NCI-H510A (cell line): ENCODE results near the gene RPTN.
"Not testable (repeated sequence)": the region's sequence is repeated elsewhere in the genome, so short reads cannot be mapped to it uniquely, and the experiment has no call there.

ENCODE experiments used
- DNase-seq: peaks from one replicate; lab custom pipeline; 2025; lab: John Stamatoyannopoulos, UW

The RPTN gene

DNA sequence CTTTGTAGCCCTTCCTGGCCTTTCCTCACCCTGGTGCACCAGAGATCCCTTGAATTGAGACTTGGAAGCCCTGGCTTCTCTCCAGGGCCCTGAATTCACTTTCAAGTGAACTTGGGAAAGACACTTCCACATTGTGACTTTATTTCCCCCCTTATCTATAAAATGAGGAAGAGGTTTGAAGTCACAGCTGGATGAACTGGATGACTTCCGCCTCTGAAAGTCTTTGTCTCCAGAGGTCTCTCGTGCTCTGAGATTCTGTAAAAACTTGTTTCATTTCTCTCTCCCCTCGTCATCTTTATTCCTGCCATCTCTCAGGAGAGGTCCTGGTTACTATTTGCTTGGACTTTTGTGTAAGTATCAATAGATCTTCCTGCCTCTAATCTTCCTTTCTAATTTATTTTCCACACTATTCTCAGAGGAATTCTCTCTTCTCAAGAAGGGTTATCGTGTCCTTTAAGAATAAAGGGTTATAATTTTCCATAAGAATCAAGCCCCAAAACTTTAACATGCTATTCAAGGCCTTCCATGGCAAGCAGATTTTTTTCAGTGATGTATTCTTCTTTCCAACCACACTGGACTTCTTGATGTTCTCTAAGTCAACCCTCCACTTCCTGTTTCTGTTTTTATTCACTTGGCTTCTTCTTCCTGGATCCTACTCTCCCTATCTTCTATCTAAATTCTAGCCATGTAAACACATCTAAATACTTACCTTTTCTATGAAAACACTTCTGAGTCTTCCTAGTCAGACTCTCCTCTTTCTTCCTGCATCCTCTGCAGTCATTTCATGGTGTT, 6.5 kb upstream of the RPTN start:
- no peak for DNase-seq

DNA sequence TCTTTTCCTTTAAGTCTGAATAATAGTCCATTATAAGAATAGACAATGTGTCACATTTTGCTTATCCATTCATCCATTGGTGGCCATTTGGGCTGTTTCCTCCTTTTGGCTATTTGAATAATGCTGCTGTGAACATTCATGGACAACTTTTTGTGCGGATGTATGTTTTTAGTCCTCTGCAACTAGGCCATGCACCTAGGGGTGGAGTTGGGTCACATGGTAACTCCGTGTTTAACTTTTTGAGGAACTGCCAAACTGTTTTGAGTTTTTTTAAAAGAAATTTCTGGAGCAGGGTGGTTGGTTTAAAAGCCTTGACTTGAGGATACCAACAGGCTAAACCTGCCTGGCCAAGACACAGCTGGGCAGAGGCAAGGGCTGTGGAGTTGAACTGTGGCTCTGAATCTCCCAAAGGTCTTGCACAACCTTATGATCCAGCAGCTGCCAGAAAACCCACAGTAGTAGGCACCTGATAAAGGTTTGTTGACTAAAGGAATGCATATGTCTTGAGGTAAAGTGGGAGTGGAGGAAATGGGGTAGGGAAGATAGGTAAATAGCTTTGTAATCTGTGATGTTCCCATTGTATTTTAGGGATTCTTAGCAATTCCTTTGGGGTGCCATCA, 5.6 kb upstream of the RPTN start:
- no peak for DNase-seq

DNA sequence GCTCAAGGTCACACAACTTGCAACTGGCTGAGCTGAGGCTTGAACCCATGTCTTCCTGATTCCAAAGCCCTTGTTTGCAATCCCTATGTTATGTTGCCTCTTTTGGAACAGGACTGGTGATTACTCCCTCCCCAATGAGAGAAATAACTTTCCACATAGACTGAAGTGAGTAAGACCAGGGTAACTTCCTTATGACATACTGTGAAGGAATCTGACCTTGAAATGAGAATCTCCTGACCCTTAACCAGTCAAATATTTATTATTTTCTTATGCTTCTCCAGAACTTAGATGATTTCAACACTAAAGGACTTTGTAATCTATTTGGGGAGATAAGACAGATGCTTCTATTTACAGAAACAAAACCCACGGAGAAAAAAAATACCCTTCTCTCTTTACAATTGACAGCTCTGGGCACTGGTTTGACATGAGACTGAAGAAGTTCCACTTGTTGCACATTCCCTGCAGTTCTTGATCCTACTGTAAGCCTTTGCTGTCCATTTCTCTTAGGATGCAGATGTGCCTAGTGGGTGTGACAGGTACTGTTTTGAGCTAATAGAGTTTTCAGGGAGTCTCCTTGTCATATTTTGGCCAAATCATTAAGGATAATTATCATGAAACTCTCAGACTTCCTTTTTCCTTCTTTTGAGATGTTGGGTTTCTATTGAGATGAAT, 3.9 kb upstream of the RPTN start:
- no peak for DNase-seq

DNA sequence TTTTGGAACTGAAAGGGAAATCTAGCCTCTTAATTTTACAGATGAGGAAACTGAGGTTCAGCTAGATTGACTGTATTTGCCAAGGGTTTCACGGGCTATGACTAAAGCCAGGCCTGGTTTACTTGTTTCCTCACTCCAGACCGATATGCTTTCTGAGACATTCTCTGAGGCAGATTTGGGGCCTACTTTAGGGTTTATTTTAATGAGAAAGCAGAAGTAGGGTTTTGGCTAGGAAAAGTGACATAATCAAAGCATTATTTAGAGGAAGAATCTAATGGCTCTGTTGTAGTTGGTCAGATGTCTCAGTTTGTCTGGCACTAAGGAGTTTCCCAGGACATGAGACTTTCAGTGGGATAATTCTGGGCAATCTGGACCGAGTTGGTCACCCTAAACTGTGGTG, 1.5 kb upstream of the RPTN start:
- no peak for DNase-seq

DNA sequence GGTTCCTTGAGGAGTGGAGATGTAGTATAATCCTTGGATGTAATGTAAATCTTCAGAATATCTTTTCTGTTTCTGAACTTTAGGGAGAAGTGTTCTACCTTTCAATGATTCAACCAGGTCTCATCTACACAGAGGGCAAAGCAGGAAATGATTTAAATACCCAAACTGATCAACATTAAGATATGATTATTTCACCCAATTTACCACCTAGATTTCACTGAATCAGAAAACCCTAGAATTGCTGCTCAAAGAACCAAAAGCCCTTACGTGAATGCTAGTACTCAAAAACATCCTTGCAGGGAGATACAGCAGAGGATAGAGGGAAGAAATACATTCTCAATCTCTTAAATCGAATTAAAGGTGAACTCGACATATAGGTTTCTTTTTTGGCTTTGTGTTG, 5.0 kb downstream of the RPTN start:
- no peak for DNase-seq

DNA sequence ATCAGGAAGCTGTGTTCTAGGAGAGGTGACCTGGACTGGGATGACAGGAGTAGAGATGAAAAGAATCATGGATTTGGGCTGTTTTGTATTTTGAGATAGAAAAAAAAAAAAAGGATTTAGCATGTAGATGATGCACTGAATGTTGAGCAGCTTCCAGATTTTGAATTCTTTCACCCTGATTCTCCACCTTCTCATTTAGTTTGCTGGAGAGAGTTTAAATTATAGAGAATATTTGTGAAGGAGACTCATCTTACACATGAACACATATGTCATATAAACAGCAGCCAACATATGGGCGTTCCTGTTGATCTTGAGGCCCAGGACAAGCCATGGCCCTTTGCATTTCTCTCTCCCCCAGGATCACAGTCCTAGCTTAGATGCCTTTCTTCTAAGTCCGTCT, 7.4 kb downstream of the RPTN start:
- DNase-seq, result no peak

DNA sequence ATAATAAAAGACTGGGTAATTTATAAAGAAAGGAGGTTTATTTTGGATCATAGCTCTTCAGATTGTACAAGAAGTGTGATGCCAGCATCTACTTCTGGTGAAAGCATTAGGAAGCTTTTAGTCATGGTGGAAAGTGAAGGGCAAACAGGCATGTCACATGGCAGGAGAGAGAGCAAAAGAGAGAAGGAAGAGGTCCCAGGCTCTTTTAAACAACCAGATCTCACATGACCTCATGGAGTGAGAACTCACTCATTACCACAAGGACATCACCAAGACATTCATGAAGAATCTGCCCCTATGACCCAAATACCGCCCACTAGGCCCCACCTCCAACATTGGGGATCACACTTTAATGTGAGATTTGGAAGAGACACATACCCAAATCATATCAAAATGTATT, 10.0 kb downstream of the RPTN start:
- no peak for DNase-seq

DNA sequence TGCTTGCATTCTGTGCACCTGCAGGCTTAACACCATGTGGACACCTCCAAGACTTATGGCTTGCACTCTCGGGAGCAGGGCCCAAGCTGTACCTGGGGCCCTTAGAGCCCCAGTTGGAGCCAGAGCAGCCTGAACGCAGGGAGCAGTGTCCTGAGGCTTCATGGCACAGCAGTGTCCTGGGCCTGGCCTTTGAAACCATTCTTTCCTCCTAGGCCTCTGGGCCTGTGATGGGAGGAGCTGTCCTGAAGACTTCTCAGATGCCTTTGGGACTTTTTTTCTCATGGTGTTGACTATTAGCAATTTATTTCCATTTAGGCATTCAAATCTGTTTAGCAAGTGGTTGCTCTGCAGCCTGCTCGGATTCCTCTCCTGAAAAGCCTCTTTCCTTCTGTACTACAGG, 11.0 kb downstream of the RPTN start:
- DNase-seq, result no peak

DNA sequence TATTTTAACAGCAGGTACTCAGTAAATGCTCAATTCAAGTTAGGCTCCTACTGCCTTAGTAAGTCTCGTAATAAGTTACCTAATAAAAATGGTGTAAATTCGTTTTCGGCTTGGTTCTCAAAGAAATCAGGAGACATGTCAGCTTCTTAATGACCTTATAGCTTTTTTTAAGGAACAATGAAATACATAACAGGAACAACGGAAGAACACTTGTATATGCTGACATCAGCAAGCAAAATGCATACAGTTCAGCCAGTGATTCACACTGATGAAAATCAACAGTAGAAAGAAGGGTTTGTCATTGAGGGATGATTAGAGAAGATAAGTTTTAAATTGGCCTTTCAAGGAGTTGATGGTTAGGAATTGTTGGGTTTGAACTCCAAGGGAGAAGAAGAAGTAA, 13.3 kb downstream of the RPTN start:
- DNase-seq, result no peak

DNA sequence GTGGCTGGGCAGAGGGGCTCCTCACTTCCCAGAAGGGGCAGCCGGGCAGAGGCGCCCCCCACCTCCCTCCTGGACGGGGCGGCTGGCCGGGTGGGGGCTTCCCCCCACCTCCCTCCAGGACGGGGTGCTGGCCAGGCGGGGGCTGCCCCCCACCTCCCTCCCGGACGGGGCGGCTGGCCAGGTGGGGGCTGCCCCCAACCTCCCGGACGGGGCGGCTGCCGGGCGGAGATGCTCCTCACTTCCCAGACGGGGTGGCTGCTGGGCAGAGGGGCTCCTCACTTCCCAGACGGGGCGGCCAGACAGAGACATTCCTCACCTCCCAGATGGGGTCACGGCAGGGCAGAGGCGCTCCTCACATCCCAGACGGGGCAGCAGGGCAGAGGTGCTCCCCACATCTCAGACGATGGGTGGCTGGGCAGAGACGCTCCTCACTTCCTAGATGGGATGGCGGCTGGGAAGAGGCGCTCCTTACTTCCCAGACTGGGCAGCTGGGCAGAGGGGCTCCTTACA, 14.3 kb downstream of the RPTN start:
- DNase-seq, result not testable (repeated sequence)

DNA sequence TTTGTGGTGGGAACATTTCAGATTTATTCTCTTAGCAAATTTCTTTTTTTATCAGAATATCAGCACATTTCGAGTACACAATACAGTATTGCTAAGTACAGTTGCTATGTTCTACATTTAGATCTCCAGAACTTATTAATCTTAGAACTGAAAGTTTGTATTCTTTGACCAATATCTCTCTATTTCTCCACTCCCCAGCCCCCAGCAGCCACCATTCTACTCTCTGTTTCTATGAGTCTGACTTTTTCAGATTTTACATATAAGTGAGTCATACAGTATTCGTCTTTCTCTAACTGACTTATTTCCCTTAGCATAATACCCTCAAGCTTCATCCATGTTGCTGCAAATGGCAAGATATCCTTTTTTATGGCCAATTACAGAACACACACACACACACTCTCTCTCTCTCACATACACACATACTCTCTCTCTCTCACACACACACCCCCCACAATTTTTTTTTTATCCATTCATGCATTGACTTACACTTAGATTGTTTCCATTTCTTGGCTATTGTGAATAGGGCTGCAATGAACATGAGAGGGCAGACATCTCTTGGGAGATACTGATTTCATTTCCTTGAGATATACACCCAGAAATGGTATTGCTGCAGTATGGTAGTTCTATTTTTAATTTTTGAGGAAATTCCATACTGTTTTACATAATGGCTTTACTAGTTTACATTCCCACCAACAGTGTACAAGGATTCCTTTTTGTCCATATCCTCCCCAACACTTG, 15.7 kb downstream of the RPTN start:
- DNase-seq, result no peak

DNA sequence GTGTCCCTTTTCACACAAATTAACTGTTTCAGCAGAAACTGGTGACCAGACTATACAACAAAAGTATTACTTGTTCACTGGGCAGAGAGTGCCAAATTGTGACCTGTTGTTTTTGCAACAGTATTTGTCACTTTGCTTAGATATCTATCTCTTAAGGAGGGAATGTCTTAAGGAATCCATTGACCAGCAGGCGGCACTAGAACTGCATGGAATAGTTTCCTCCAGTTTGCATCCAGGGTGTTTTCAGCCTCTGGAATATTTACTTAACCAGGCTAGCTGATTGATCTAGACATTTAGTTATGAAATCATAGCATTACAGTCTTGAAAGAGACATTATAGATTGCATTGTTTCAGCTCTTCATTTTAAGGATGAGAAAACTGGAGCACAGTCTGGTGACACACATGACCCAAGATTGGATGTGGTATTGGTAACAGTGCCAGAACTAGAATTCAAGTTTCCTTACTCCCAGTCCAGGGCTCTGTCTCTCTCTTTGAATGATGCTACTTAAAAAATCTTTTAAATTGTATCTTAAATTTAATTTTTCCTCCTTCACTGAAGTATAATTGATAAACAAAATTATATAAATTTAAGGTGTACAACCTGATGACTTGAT, 16.9 kb downstream of the RPTN start:
- no peak for DNase-seq

DNA sequence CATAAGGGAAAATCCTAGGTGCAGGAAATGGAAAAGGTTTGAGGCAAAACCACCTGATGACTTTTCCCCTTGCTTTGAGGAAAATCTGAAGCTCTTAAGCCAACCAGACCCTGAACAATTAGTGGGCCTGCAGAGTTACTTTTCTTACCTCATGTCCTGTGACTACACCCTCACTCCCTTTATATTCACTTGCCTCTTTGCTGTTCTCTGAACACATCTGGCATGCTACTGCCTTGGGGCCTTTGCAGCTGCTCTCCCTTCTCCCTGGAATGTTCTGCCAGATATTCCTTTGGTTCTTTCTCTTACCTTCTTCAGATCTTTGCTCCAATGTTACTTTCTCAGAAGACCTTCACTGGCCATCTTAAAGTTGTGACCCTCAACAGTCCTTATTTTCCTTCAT, 21.8 kb downstream of the RPTN start:
- DNase-seq, result no peak

DNA sequence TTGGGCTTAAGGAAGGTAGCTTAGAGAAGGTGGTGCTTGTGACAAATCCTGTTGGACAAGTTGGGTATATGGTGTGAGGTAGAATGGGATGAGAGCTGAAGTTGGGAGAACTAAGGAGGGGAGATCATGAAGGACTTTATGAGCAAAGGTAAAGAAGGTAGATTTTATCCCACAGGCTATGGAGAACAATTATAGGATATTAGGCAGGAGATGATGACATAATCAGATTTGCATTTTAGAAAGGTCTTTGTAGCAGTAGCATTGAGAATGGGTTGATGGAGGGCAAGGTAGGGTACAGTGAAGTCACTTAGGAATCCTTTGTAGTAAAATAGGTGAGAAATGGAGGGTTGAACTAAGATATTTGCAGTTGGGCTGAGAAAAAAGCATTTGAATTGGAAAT, 28.8 kb downstream of the RPTN start:
- no peak for DNase-seq

DNA sequence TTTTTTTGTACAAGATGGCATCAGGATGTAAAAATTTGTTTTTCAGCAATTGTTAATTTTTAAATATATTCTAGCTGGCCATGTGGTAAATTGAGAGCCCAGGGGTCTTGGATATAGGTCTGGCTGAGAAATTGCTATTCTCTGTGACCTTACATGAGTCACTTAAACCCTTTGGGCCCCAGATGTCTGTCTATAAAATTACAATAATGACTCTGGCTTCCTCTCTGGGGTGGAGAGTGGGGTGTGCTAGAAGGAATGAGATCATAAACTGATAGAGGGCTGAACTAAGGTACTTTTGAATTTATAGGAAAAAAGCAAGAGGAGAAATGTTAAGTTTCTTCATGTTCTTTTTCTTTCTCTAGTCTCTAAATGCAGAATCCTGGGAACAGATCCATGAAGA, 31.4 kb downstream of the RPTN start:
- no peak for DNase-seq

DNA sequence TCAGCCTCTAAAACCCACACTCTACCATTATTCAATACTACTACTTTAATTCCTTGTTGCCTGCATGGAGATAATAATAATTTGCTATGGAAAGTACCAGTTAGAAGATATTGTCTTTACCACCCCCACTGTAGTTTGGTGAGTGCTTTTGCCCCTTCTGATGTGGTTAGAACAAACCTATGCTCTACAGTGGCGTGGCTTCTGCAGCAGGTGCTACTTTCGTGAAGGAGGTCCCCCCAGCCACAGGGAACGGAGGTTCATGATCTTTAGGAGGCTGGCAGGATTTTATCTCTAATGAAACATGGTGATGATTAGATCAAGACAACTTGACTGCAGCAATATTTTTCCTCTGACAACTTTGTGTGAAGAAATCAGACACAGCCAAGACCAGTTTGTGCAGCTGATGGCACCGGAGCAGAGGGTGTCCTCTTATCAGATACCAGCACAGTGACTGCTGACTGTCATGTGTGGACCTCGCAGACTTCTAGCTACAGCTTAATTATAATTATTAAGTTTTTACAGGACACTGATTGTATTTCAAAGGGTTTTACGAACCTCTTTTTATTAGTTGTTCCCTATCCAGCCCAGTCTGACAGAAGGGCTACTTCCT, 33.1 kb downstream of the RPTN start:
- DNase-seq, result no peak

DNA sequence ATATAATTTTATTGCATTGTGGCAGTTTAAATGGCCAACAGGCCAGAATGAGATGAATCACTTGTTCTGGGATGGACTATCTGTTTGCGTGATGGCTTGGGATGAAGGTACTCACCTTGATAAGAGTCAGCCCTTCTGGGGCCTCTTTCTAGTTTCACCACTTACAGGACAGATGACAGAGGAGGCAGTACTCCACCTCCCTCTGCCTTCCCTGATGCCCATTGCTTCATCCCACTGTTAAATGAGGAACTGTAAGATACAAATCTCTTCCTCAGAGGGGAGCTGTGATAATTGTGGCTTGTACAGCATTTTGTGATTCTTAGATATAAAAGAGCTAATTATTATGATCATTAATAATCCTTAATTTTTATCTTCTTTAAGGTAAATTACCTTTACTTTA, 40.1 kb downstream of the RPTN start:
- no peak for DNase-seq

DNA sequence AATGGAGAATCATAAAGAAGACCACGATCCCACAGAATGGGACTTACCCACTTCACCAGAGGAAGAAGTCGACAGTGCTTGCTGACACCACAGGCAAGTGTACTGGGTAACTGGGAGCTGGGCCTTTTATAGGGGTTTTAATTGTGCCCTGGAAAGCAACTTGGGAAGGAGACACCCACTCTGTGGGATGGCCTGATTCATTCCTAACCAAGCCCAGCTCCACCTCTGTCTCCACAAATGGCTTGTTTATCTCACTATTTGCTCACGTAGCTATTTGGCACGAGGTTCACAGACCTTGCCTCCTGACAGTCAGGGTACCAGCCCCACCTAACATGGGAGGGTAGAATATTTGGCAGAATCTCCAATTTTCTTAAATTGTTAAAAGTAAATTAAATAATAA, 43.7 kb downstream of the RPTN start, which contains the start of gene TCHH:
TCHH (minus strand) TSS at position 101 of the 400 bp plus-strand sequence. CDS start 1,364 bp downstream, outside the sequence.
- no peak for DNase-seq

DNA sequence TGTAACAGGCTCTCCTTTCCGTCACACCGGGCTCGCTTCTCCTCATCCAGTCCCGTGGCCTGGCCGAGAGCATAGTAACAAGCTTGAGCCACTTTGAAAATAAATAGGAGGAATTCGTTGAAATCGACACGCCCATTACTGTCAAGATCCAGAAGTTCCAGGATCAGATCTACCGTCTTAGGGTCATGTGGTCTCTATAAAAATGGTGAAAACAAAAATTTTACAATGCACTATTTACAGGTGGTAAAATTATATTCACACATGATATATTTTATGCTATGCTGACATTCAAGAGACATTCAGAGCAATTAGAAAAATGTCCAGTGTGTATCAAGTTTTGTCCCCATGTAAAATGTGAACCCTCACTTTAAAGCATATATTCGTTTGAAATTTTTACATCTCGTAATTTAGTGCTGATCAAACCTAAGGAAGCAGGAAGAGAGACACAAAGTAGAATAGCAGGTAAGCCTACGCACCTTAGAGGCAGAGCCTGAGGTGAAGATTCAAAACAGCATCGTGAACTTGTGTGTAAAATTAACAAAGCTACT, 46.1 kb downstream of the RPTN start:
- DNase-seq, result no peak

DNA sequence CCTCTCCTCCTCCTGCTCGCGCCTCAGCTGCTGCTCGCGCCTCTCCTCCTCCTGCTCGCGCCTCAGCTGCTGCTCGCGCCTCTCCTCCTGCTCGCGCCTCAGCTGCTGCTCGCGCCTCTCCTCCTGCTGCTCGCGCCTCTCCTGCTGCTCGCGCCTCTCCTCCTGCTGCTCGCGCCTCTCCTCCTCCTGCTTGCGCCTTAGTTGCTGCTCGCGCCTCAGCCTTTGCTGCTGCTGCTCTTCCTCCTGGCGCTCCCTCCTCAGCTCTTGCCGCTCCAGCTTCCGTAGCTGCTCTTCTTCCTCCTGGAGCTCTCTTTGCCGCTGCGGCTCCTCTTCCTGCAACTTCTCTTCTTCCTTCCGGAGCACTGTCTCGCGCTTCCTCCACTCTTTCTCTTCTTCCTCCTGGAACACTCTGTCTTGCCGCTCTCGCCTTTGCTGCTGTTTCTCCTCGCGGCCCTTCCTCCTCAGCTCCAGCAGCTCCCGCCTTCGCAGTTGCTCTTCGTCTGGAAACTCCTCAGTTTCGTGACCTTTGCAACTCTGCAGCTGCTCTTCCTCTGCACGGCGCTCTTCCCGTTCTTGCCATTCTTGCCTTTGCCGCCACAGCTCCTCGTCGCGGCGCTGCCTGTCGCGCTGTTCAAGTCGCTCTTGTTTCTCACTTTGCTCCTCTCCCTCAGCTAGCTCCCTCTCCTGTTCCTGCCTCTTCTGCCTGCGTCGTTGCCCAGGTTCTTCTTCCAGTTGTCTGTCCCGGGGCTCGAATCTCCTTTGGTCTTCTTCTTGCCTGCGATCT, 46.7 kb downstream of the RPTN start:
- no peak for DNase-seq
